ENCODE results near the gene MT1F. TPM values are rescaled to one million over a fixed set of nuclear protein-coding genes. Genes with fewer than 3 reads are reported as not detected.
A peak's percentile ranks its signal among the peaks of the same experiment; 100 is the strongest.

MT1F gene
- total and polyA plus RNA-seq, 5 donors from 2014 or later: 6.8 to 88.5 (median 34.4) TPM

GRCh38 chr16:56611281-56611833, 46.4 kb upstream of the MT1F start:
- Histone ChIP-seq H3K36me3 (ENCODE audit: control insufficient read depth, insufficient read depth, low read length) (no peaks in the 10 kb centered on the region), H3K4me3 (ENCODE audit: low read depth, low read length) (no peak overlapping the region), H3K9me3 (ENCODE audit: control insufficient read depth in 2 of 2, low read length in 2 of 2) (no peaks in the 10 kb centered on the region), H3K4me1 (ENCODE audit: control insufficient read depth, insufficient read depth, low read length, poor library complexity, severe bottlenecking) (peaks cover 41% of the 10 kb centered on the region), H3K27ac (ENCODE audit: insufficient read depth, low read length, poor library complexity, severe bottlenecking) (peak overlapping the region; percentile 88), H3K27me3 (ENCODE audit: control insufficient read depth, insufficient read depth, low read length) (no peaks in the 10 kb centered on the region)
- H3K27me3 Mint-ChIP-seq: no peaks in the 10 kb centered on the region
- DNase-seq: no peak
- no peak for ATAC-seq (ENCODE audit: low read depth in 2 of 2)
- H3K4me3 Mint-ChIP-seq: peak overlapping the region; percentile 61 to 92 (median 68)
- peak overlapping the region; percentile 89 to 98 (median 97) for H3K27ac Mint-ChIP-seq
- no peaks in the 10 kb centered on the region for H3K9me3 Mint-ChIP-seq
- no peaks in the 10 kb centered on the region for H3K36me3 Mint-ChIP-seq
- H3K4me1 Mint-ChIP-seq: peaks cover 17 to 47% (median 35%) of the 10 kb centered on the region in 4 donors

DNA sequence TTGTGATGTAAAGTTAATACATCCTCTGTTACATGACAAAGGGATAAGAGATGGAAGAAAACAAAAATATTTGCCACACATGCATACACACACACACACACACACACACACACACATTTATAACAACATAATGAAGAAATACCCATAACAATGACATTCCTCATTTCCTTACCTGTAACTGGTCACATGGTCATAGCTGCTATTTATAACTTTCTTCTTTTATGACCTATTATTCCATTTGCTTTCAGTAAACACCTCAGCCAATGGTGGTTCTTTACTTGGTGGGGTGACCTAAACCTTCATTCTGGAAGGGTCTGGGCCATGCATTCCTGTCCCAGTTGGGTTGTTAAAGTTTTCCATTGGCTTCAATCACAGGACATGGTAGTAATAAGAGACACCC, 44.1 kb upstream of the MT1F start:
- peaks cover 0 to 2% (median 0%) of the 10 kb centered on the region in 7 donors for H3K9me3 Mint-ChIP-seq
- DNase-seq (no peak), ATAC-seq (ENCODE audit: low read depth in 2 of 2) (no peak)
- no peak overlapping the region for H3K27ac Mint-ChIP-seq
- Histone ChIP-seq H3K4me1 (ENCODE audit: control insufficient read depth, insufficient read depth, low read length, poor library complexity, severe bottlenecking) (peaks cover 37% of the 10 kb centered on the region), H3K36me3 (ENCODE audit: control insufficient read depth, insufficient read depth, low read length) (no peaks in the 10 kb centered on the region), H3K9me3 (ENCODE audit: control insufficient read depth in 2 of 2, low read length in 2 of 2) (no peaks in the 10 kb centered on the region), H3K4me3 (ENCODE audit: low read depth, low read length) (no peak overlapping the region), H3K27ac (ENCODE audit: insufficient read depth, low read length, poor library complexity, severe bottlenecking) (no peak overlapping the region), H3K27me3 (ENCODE audit: control insufficient read depth, insufficient read depth, low read length) (peaks cover 4% of the 10 kb centered on the region)
- peaks cover 17 to 44% (median 29%) of the 10 kb centered on the region in 4 donors for H3K4me1 Mint-ChIP-seq
- H3K27me3 Mint-ChIP-seq: peaks cover 6% of the 10 kb centered on the region
- no peaks in the 10 kb centered on the region for H3K36me3 Mint-ChIP-seq
- peak overlapping the region in 1 of 4 donors; percentile 58 for H3K4me3 Mint-ChIP-seq

DNA sequence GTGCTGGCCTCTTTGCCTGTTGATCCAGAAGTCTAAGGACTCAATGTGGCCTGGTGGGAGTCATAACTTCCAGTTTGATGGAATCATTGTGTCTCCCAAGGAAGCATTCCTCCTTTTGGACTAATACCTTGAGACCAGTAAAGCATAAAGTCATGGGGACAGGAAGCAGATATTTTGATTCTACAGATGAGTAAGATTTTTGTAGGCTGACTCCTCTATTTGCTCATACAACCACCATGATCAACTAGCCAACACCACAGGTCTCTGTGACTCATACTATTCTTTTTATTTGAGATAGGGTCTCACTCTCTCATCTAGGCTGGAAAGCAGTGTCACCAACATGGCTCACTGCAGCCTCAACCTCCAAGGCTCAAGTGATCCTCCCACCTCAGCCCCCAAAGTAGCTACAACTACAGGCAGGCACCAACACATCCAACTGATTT, 43.2 kb upstream of the MT1F start:
- Histone ChIP-seq H3K36me3 (ENCODE audit: control insufficient read depth, insufficient read depth, low read length) (no peaks in the 10 kb centered on the region), H3K9me3 (ENCODE audit: control insufficient read depth in 2 of 2, low read length in 2 of 2) (no peaks in the 10 kb centered on the region), H3K4me1 (ENCODE audit: control insufficient read depth, insufficient read depth, low read length, poor library complexity, severe bottlenecking) (peaks cover 29% of the 10 kb centered on the region), H3K27ac (ENCODE audit: insufficient read depth, low read length, poor library complexity, severe bottlenecking) (no peak overlapping the region), H3K27me3 (ENCODE audit: control insufficient read depth, insufficient read depth, low read length) (peaks cover 4% of the 10 kb centered on the region), H3K4me3 (ENCODE audit: low read depth, low read length) (no peak overlapping the region)
- ATAC-seq (ENCODE audit: low read depth in 2 of 2) (no peak), DNase-seq (peak in 1 of 3 donors; percentile 52)
- Mint-ChIP-seq H3K36me3 (no peaks in the 10 kb centered on the region), H3K4me3 (no peak overlapping the region), H3K27ac (peak overlapping the region in 1 of 3 donors; percentile 41), H3K9me3 (peaks cover 0 to 2% (median 0%) of the 10 kb centered on the region in 7 donors), H3K4me1 (peaks cover 13 to 38% (median 24%) of the 10 kb centered on the region in 4 donors), H3K27me3 (peaks cover 6% of the 10 kb centered on the region)

- H3K27ac Mint-ChIP-seq: no peak overlapping the region
- no peaks in the 10 kb centered on the region for H3K36me3 Mint-ChIP-seq
- Histone ChIP-seq H3K4me3 (ENCODE audit: low read depth, low read length) (no peak overlapping the region), H3K27ac (ENCODE audit: insufficient read depth, low read length, poor library complexity, severe bottlenecking) (no peak overlapping the region), H3K9me3 (ENCODE audit: control insufficient read depth in 2 of 2, low read length in 2 of 2) (no peaks in the 10 kb centered on the region), H3K27me3 (ENCODE audit: control insufficient read depth, insufficient read depth, low read length) (peaks cover 4% of the 10 kb centered on the region), H3K36me3 (ENCODE audit: control insufficient read depth, insufficient read depth, low read length) (no peaks in the 10 kb centered on the region), H3K4me1 (ENCODE audit: control insufficient read depth, insufficient read depth, low read length, poor library complexity, severe bottlenecking) (peaks cover 21% of the 10 kb centered on the region)
- ATAC-seq (ENCODE audit: low read depth in 2 of 2) (no peak), DNase-seq (no peak)
- peaks cover 6% of the 10 kb centered on the region for H3K27me3 Mint-ChIP-seq
- H3K4me1 Mint-ChIP-seq: peaks cover 10 to 31% (median 18%) of the 10 kb centered on the region in 4 donors
- peak overlapping the region in 1 of 4 donors; percentile 47 for H3K4me3 Mint-ChIP-seq
- peaks cover 0 to 2% (median 0%) of the 10 kb centered on the region in 7 donors for H3K9me3 Mint-ChIP-seq
These were observed 42.4 kb upstream of the MT1F start for GRCh38 chr16:56615353-56615752.

DNA sequence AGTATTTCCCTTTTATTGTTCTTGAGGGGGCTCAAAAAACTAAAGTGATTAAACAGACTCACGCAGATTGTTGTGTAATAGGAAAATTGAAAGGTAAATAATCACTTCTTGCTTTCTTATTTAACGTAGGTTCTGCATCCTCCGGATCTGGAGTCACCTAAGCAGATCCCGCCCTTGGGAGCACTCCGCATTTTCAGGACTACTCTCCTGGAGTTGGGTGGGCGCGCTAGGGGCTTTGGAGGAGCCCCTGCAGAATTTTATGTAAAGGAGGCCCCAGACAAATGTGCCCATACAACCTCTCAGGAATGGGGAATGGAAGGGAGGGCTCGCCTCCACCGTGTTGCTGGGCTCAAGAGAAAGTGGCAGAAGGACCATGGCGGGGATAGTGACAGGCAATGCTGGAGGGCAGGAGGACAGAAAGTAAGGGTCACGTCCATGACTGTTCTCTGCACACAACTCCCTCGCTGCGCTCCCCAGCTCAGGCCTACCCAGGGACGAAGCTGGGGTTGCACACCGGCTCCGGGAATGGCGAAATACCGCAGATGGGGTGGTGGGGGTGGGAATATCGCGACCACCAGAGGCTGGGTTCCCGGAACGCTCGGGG, 41.0 kb upstream of the MT1F start:
- Mint-ChIP-seq H3K9me3 (peaks cover 0 to 2% (median 0%) of the 10 kb centered on the region in 7 donors), H3K4me1 (peaks cover 2 to 18% (median 9%) of the 10 kb centered on the region in 4 donors), H3K36me3 (no peaks in the 10 kb centered on the region), H3K27ac (peak overlapping the region in 1 of 3 donors; percentile 83), H3K4me3 (peak overlapping the region; percentile 58 to 85 (median 61)), H3K27me3 (peaks cover 6% of the 10 kb centered on the region)
- Histone ChIP-seq H3K36me3 (ENCODE audit: control insufficient read depth, insufficient read depth, low read length) (no peaks in the 10 kb centered on the region), H3K27me3 (ENCODE audit: control insufficient read depth, insufficient read depth, low read length) (peaks cover 4% of the 10 kb centered on the region), H3K4me3 (ENCODE audit: low read depth, low read length) (no peak overlapping the region), H3K4me1 (ENCODE audit: control insufficient read depth, insufficient read depth, low read length, poor library complexity, severe bottlenecking) (peaks cover 13% of the 10 kb centered on the region), H3K27ac (ENCODE audit: insufficient read depth, low read length, poor library complexity, severe bottlenecking) (no peak overlapping the region), H3K9me3 (ENCODE audit: control insufficient read depth in 2 of 2, low read length in 2 of 2) (no peaks in the 10 kb centered on the region)
- no peak for DNase-seq
- ATAC-seq (ENCODE audit: low read depth in 2 of 2): peak in 1 of 2 donors; percentile 14

GRCh38 chr16:56617212-56618085, 40.3 kb upstream of the MT1F start:
- Mint-ChIP-seq H3K27me3 (peaks cover 6% of the 10 kb centered on the region), H3K27ac (peak overlapping the region in 1 of 3 donors; percentile 73), H3K4me1 (peaks cover 2 to 17% (median 10%) of the 10 kb centered on the region in 4 donors), H3K36me3 (no peaks in the 10 kb centered on the region), H3K4me3 (peak overlapping the region; percentile 58 to 85 (median 70)), H3K9me3 (peaks cover 0 to 2% (median 0%) of the 10 kb centered on the region in 7 donors)
- no peaks in the 10 kb centered on the region for H3K36me3 ChIP-seq (ENCODE audit: control insufficient read depth, insufficient read depth, low read length)
- H3K27ac ChIP-seq (ENCODE audit: insufficient read depth, low read length, poor library complexity, severe bottlenecking): no peak overlapping the region
- H3K4me3 ChIP-seq (ENCODE audit: low read depth, low read length): peak overlapping the region; percentile 21
- DNase-seq (peak; percentile 36 to 77 (median 40)), ATAC-seq (ENCODE audit: low read depth in 2 of 2) (peak; percentile 63 to 88)
- H3K9me3 ChIP-seq (ENCODE audit: control insufficient read depth in 2 of 2, low read length in 2 of 2): no peaks in the 10 kb centered on the region
- H3K4me1 ChIP-seq (ENCODE audit: control insufficient read depth, insufficient read depth, low read length, poor library complexity, severe bottlenecking): peaks cover 13% of the 10 kb centered on the region
- peaks cover 4% of the 10 kb centered on the region for H3K27me3 ChIP-seq (ENCODE audit: control insufficient read depth, insufficient read depth, low read length)

- Mint-ChIP-seq H3K27ac (no peak overlapping the region), H3K4me1 (peaks cover 2 to 17% (median 10%) of the 10 kb centered on the region in 4 donors), H3K27me3 (peaks cover 9% of the 10 kb centered on the region), H3K36me3 (no peaks in the 10 kb centered on the region), H3K9me3 (peaks cover 0 to 2% (median 0%) of the 10 kb centered on the region in 7 donors), H3K4me3 (peak overlapping the region in 3 of 4 donors; percentile 43 to 85 (median 58))
- Histone ChIP-seq H3K36me3 (ENCODE audit: control insufficient read depth, insufficient read depth, low read length) (no peaks in the 10 kb centered on the region), H3K9me3 (ENCODE audit: control insufficient read depth in 2 of 2, low read length in 2 of 2) (no peaks in the 10 kb centered on the region), H3K4me1 (ENCODE audit: control insufficient read depth, insufficient read depth, low read length, poor library complexity, severe bottlenecking) (peaks cover 13% of the 10 kb centered on the region), H3K27ac (ENCODE audit: insufficient read depth, low read length, poor library complexity, severe bottlenecking) (no peak overlapping the region), H3K27me3 (ENCODE audit: control insufficient read depth, insufficient read depth, low read length) (peaks cover 4% of the 10 kb centered on the region), H3K4me3 (ENCODE audit: low read depth, low read length) (no peak overlapping the region)
- no peak for DNase-seq
- ATAC-seq (ENCODE audit: low read depth in 2 of 2): no peak
These were observed 39.6 kb upstream of the MT1F start for GRCh38 chr16:56618138-56618537.
